Pulmonary artery endothelial cell (primary cell): ENCODE results near the gene MALSU1. TPM values are rescaled to one million over a fixed set of nuclear protein-coding genes. Genes with fewer than 3 reads are reported as not detected.

Source experiments
- DNase-seq: peaks from one replicate; pipeline ENCODE4 v3.0.0-alpha.2; 2011; ENCODE audit warnings: low read depth, low spot score
- total RNA-seq: library from RNA; depleted of rRNA; stranded (reverse); fragments of >200 nt; gene quantifications from 2 replicates; pipeline ENCODE4 v1.2.3, GENCODE V29; 2014

Gene MALSU1
- total RNA-seq: 104 and 121 TPM in 2 replicates

- DNase-seq: peak; percentile 88
Observed at GRCh38 chr7:23298885-23299769, at the start of gene MALSU1. TSS of gene MALSU1 (plus strand) at chr7:23299339. CDS start at chr7:23299353, 14 bp downstream.

GRCh38 chr7:23249486-23249885 lies 49.7 kb upstream of the MALSU1 start:
- no peak for DNase-seq

GRCh38 chr7:23254051-23254681 lies 45.0 kb upstream of the MALSU1 start:
- DNase-seq: no peak

GRCh38 chr7:23256731-23257130 lies 42.4 kb upstream of the MALSU1 start:
- DNase-seq: no peak

- no peak for DNase-seq
Observed at GRCh38 chr7:23260371-23260770, 38.8 kb upstream of the MALSU1 start.

- DNase-seq: peak; percentile 7
Observed at GRCh38 chr7:23261843-23262452, 37.2 kb upstream of the MALSU1 start.

GRCh38 chr7:23264916-23265458 lies 34.2 kb upstream of the MALSU1 start:
- no peak for DNase-seq

- DNase-seq: no peak
Observed at GRCh38 chr7:23266918-23267317, 32.2 kb upstream of the MALSU1 start.

GRCh38 chr7:23267357-23267756 lies 31.8 kb upstream of the MALSU1 start:
- no peak for DNase-seq

- no peak for DNase-seq
Observed at GRCh38 chr7:23268167-23268566, 31.0 kb upstream of the MALSU1 start.

- DNase-seq: no peak
Observed at GRCh38 chr7:23268746-23269145, 30.4 kb upstream of the MALSU1 start.

GRCh38 chr7:23272275-23272674 lies 26.9 kb upstream of the MALSU1 start:
- no peak for DNase-seq

- peak; percentile 71 for DNase-seq
Observed at GRCh38 chr7:23273141-23273599, 26.0 kb upstream of the MALSU1 start.

GRCh38 chr7:23275912-23276311 lies 23.2 kb upstream of the MALSU1 start:
- DNase-seq: no peak

GRCh38 chr7:23276376-23276775 lies 22.8 kb upstream of the MALSU1 start:
- no peak for DNase-seq

- no peak for DNase-seq
Observed at GRCh38 chr7:23276947-23277346, 22.2 kb upstream of the MALSU1 start.

- DNase-seq: peak; percentile 35
Observed at GRCh38 chr7:23277359-23277989, 21.7 kb upstream of the MALSU1 start.

GRCh38 chr7:23279819-23280525 lies 19.2 kb upstream of the MALSU1 start:
- DNase-seq: no peak

- no peak for DNase-seq
Observed at GRCh38 chr7:23283086-23283485, 16.1 kb upstream of the MALSU1 start.

GRCh38 chr7:23284871-23285270 lies 14.3 kb upstream of the MALSU1 start:
- no peak for DNase-seq
